CD4-positive, alpha-beta T cell treated with Interleukin-10 for 1 hour (primary cell): ENCODE results near the gene CDK5RAP1.
"Not testable (repeated sequence)": the region's sequence is repeated elsewhere in the genome, so short reads cannot be mapped to it uniquely, and the experiment has no call there.

Experiments
- DNase-seq: peaks from one replicate; pipeline ENCODE4 v3.0.0-alpha.2; 2020

CDK5RAP1 gene

GRCh38 chr20:33401184-33401920 is at the start of gene CDK5RAP1:
CDK5RAP1 (minus strand) TSS chr20:33401519; CDS start chr20:33397064, 4,455 bp downstream.
- DNase-seq = peak; percentile 89

- no peak for DNase-seq
Observed at GRCh38 chr20:33450867-33451266, 49.5 kb upstream of the CDK5RAP1 start.

DNA sequence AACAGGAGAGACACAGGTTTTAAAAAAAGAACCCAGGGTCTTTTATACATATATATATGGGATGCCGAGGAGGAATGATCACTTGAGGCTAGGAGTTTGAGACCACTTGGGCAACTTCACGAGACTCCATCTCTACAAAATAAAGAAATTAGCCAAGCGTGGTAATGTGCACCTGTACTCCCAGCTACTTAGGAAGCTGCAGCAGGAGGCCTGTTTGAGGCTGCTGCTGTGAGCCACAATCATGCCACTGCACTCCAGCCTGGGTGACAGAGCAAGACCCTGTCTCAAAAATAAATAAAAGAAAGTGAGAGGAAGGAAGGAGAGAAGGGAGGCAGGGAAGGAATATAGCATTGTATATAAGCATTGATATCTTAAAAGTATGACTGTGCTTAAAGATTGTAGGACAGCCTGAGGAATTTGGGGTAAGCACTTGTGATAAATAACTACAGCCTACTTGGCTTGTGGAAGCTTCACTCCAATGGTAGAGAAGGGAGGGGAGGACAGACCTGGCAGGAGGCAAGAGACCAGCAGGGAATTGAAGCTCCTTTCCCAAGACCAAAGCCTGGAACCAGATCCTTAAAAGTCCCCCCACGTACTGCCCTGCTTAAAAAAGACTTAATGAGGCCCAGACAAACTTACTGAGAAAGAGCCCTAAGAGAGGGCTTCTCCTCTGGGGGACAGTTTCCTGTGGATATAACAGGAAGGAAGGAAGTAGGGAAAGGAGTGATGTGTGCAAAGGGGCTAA is 44.7 kb upstream of the CDK5RAP1 start:
- no peak for DNase-seq

DNA sequence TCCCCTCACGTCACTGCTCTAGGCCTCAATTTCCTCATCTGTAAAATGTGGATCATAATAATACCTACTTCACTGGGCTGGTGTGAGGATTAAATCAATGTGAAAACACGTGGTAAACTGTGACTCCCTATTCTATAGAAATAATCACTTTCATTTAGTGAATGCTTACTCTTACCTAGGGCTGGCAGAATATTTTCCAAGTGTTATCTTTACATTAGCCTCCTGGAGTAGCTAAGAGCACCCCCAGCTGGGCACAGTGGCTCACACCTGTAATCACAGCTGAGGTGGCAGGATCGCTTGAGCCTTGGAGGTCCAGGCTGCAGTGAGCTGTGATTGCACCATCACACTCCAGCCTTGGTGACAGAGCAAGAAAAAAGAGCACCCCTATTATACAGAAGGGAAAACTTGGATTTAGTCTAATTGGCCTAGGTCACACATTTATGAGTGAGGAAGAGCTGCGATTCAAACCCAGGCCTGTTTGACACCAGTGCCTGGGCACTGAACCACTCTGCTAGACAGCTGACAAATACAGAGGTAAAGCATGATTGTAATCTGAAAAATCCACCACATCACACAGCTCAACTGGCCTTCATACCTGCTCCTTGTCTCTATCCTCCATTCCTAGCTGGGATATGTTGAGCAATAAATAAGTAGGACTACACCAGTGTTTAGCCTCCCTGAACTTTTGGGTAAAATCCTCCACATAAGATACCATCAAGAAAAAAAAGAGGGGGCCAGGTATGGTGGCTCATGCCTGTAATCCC is 43.7 kb upstream of the CDK5RAP1 start:
- DNase-seq = peak; percentile 33

- peak; percentile 93 for DNase-seq
Observed at GRCh38 chr20:33443512-33444239, 42.4 kb upstream of the CDK5RAP1 start, which contains the start of gene SNTA1. SNTA1 (minus strand) TSS chr20:33443763; CDS start chr20:33443620, 143 bp downstream.

GRCh38 chr20:33443006-33443511 is 41.7 kb upstream of the CDK5RAP1 start:
- no peak for DNase-seq

GRCh38 chr20:33442136-33443005 is 41.1 kb upstream of the CDK5RAP1 start:
- DNase-seq = no peak

GRCh38 chr20:33441142-33441955 is 40.0 kb upstream of the CDK5RAP1 start:
- DNase-seq = no peak

DNA sequence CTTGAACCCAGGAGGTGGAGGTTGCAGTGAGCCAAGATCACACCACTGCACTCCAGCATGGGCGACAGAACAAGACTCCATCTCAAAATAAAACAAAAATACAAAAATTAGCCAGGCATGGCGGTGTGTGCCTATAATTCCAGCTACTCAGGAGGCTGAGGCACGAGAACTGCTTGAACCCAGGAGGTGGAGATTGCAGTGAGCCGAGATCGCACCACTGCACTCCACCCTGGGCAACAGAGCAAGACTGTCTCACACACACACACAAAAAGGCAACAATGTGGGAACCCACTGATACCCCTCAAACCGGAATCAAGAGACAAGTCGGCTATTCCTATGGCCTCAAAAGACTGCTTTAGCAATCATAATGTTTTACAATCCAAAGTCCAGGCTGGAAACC is 39.2 kb upstream of the CDK5RAP1 start:
- DNase-seq = not testable (repeated sequence)

DNA sequence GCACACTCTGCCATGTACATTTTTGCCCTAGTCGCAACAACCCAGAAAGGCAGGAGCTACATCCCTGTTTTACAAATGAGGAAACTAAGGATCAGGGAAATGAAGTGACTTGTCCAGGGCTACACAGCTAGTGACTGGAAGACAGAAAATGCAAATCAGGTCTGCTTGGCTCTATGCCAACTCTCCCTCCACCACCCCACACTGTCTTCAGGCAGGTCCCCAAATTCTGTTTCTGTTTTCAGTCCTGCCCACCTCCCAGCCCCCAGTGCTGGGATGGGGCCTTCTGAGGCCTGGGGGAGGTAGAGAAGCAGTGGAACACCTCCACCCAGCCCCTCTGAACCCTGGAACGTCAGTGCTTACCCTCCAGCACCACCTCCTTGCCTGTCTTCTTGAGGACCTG is 37.2 kb upstream of the CDK5RAP1 start:
- DNase-seq = no peak

GRCh38 chr20:33437141-33437911 is 36.0 kb upstream of the CDK5RAP1 start:
- DNase-seq = no peak

DNA sequence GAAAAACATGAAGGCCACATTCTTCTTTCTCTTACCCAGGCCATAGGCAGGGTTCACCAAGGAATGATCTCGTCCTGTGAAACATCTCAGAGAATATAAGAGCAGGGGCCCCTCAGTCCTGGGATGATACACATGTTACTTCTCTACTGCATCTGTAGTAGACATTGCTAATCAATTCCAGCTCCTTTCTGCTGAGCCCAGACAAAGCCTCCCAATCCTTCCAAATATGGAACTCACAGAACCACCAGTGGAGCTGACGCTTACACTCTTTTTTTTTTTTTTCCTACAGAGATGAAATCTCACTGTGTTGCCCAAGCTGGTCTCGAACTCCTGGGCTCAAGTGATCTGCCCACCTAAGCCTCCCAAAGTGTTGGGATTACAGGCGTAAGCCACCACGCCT is 33.1 kb upstream of the CDK5RAP1 start:
- no peak for DNase-seq

GRCh38 chr20:33433465-33434234 is 32.3 kb upstream of the CDK5RAP1 start:
- DNase-seq = no peak

- no peak for DNase-seq
Observed at GRCh38 chr20:33431797-33432381, 30.6 kb upstream of the CDK5RAP1 start.

DNA sequence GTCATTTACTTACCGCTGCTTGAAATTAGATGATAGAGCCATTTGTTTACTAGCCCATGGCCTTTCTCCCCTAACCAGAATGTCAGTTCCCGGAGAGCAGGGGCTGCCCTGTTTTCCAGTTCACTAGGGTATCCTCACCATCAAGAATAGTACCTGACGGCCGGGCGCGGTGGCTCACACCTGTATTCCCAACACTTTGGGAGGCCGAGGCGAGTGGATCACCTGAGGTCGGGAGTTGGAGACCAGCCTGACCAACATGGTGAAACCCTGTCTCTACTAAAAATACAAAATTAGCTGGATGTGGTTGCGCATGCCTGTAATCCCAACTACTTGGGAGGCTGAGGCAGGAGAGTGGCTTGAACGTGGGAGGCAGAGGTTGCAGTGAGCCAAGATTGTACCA is 22.6 kb upstream of the CDK5RAP1 start:
- not testable (repeated sequence) for DNase-seq

DNA sequence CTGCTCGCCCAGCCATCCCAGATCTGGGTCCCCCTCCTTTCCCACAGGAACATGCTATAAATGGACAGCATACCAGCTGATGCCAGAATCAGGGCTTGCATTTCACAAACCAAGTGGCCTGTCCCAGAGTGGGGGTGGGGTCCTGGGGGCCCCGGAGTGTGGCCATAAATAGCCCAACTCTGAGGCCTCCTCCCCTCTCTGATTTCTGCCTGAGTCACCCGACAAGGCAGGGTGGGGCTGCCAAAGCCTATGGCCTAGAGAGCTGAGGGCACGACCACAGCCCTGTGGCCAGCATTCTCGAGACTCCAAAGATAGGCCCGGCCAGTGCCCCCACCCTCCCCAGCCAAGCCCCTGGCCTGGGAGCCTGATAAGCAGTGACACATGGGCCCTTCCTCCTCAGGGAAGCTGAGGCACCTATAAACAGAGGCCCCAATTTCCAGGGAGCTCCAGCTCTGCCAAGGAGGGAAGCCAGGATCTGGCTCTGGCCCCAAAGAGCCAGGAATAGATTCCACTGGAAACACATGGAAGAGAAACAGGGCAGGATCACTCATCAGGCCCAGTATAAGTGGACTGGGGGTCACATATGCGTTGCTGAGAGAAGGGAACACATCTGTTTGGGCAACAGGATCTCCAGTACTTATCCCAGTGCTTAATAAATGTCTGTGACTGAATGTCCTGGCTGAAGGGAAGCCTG is 22.0 kb upstream of the CDK5RAP1 start:
- DNase-seq = no peak

DNA sequence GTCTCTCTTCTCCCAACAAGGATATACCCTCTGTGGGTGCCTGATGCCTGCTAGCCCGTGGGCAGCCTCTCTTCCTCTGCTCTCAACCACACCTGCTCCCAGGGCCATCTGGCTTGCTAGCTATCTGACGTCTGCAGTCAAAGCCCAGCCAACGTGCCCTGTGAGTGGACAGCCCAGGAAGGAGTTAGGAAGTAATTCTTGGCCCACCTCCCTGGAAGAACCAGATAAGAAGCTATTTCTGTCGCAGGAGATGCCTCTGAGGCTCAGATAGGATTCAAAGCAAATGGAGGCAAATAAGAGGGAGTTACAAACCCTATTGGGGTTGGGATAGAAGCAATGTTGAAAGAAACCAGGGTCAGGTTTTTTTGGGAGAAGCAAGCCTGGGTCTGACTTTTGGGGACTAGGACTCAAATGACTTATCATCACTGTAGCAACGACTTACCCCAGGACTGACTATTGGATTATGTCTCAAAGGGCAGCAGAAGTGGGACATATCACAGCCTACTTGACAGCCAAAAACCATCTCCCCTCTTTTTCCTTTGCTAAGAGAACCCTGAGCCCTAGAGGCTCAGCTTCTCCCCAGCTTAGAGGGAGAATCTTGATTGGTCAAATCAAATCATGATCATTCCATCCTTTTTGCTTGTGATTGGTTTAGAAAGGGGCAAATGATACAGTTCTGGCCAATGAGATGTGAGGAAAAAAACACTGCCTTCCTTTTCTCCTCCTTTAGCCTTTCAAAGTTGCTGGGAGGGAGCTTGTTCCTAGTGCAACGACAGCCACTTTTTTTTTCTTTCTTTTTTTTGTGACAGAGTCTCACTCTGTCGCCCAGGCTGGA is 18.0 kb upstream of the CDK5RAP1 start:
- DNase-seq = no peak
